ENCODE results near the gene MAML3. TPM values are rescaled to one million over a fixed set of nuclear protein-coding genes. Genes with fewer than 3 reads are reported as not detected.

Gene MAML3
- total RNA-seq, 2 donors from 2014 or later: 9.3 to 10.1 TPM

GRCh38 chr4:139828966-139829664 lies 324.9 kb downstream of the MAML3 start:
- Histone ChIP-seq H3K9me3 (no peaks in the 10 kb centered on the region), H3K36me3 (no peaks in the 10 kb centered on the region), H3K9ac (ENCODE audit: low read depth in 2 of 2, low read length in 2 of 2) (no peak overlapping the region), H3K4me1 (no peaks in the 10 kb centered on the region), H3K27me3 (no peaks in the 10 kb centered on the region), H3K4me3 (no peak overlapping the region), H3K27ac (no peak overlapping the region)
- DNase-seq: no peak
- TF ChIP-seq CTCF (IDR thresholded peaks at IDR 0.05): no peak
- intact Hi-C loops (cut with DNase I): no loop called here

GRCh38 chr4:139826426-139826825 lies 327.6 kb downstream of the MAML3 start:
- Histone ChIP-seq H3K36me3 (no peaks in the 10 kb centered on the region), H3K27ac (no peak overlapping the region), H3K4me3 (no peak overlapping the region), H3K9ac (ENCODE audit: low read depth in 2 of 2, low read length in 2 of 2) (no peak overlapping the region), H3K9me3 (no peaks in the 10 kb centered on the region), H3K4me1 (no peaks in the 10 kb centered on the region), H3K27me3 (no peaks in the 10 kb centered on the region)
- TF ChIP-seq CTCF (IDR thresholded peaks at IDR 0.05): no peak
- DNase-seq: no peak
- intact Hi-C loops (cut with DNase I): no loop called here

GRCh38 chr4:139825523-139826014 lies 328.4 kb downstream of the MAML3 start:
- no peak overlapping the region for H3K9ac ChIP-seq (ENCODE audit: low read depth in 2 of 2, low read length in 2 of 2)
- H3K4me1 ChIP-seq: no peaks in the 10 kb centered on the region
- H3K27me3 ChIP-seq: no peaks in the 10 kb centered on the region
- no peaks in the 10 kb centered on the region for H3K9me3 ChIP-seq
- TF ChIP-seq CTCF (IDR thresholded peaks at IDR 0.05): no peak
- no peak overlapping the region for H3K4me3 ChIP-seq
- H3K36me3 ChIP-seq: no peaks in the 10 kb centered on the region
- DNase-seq: no peak
- intact Hi-C loops (cut with DNase I): no loop called here
- no peak overlapping the region for H3K27ac ChIP-seq

- H3K9ac ChIP-seq (ENCODE audit: low read depth in 2 of 2, low read length in 2 of 2): no peak overlapping the region
- TF ChIP-seq CTCF (IDR thresholded peaks at IDR 0.05): no peak
- DNase-seq: no peak
- H3K9me3 ChIP-seq: no peaks in the 10 kb centered on the region
- H3K36me3 ChIP-seq: no peaks in the 10 kb centered on the region
- H3K4me1 ChIP-seq: no peaks in the 10 kb centered on the region
- intact Hi-C loops (cut with DNase I): no loop called here
- H3K27ac ChIP-seq: no peak overlapping the region
- H3K27me3 ChIP-seq: no peaks in the 10 kb centered on the region
- H3K4me3 ChIP-seq: no peak overlapping the region
These were observed 329.0 kb downstream of the MAML3 start for GRCh38 chr4:139824882-139825522.

- no peak for TF ChIP-seq CTCF (IDR thresholded peaks at IDR 0.05)
- DNase-seq: no peak
- no peak overlapping the region for H3K4me3 ChIP-seq
These were observed 330.2 kb downstream of the MAML3 start for GRCh38 chr4:139823746-139824145.

More at GRCh38 chr4:139823746-139824145, 330.2 kb downstream of the MAML3 start:
- H3K27me3 ChIP-seq: no peaks in the 10 kb centered on the region
- H3K27ac ChIP-seq: no peak overlapping the region
- no peak overlapping the region for H3K9ac ChIP-seq (ENCODE audit: low read depth in 2 of 2, low read length in 2 of 2)
- intact Hi-C loops (cut with DNase I): no loop called here
- H3K9me3 ChIP-seq: no peaks in the 10 kb centered on the region
- H3K36me3 ChIP-seq: no peaks in the 10 kb centered on the region
- no peaks in the 10 kb centered on the region for H3K4me1 ChIP-seq
